ENCODE results near the gene SH2D3A. TPM values are rescaled to one million over a fixed set of nuclear protein-coding genes. Genes with fewer than 3 reads are reported as not detected.

The SH2D3A gene
- total and polyA plus RNA-seq, 2 of the 8 experiments (the other 6 are each of a cell fraction or from before 2014, with no cell fraction given) = 14.5 to 22.1 TPM

DNA sequence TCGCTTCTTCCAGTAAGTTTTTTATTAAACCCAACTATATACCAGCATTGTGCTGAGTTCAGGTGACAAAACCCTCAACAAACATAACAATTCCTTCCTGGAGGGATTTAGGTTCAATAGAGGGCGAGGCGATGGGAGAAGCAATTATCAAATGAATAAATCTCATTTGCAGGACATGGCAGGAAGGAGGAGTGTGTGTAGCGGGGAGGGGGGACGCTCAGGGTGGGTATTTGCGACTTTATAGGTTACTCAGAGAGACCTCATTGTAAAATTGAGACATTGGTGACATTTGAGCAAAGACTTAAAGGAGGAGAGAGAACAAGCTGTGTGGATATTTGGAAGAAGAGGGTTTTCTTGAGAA lies 50.6 kb downstream of the SH2D3A start:
- H4K91ac ChIP-seq (replicated peaks; ENCODE audit: insufficient read length, low read length) = no peak overlapping the region
- POLR2A ChIA-PET (ENCODE audit: partially characterized antibody) = no interaction called here

More for the DNA sequence above, 50.6 kb downstream of the SH2D3A start:
- H3K4me2 ChIP-seq (ENCODE audit: insufficient read depth in 1 of 2, low read depth in 2 of 2, low read length in 2 of 2) = no peak overlapping the region
- peaks cover 0 to 6% of the 10 kb centered on the region in 2 experiments for H4K20me1 ChIP-seq (replicated peaks in 1 of 2; ENCODE audit: control insufficient read depth in 1 of 2, insufficient read depth in 2 of 2, low read length in 2 of 2)
- H3K23ac ChIP-seq (ENCODE audit: insufficient read length) = no peak overlapping the region
- no peak overlapping the region for H2BK12ac ChIP-seq (ENCODE audit: low read depth, low read length)
- H3K27me3 ChIP-seq (replicated peaks in 1 of 4; ENCODE audit: control insufficient read depth in 3 of 4, extremely low read depth in 1 of 4, insufficient read depth in 3 of 4, low read length in 3 of 4) = peaks cover 0 to 4% (median 3%) of the 10 kb centered on the region in 4 experiments; a peak in 4 of 7 replicates
- no peak overlapping the region for H3K18ac ChIP-seq (ENCODE audit: extremely low read depth, low read length)
- no peak overlapping the region for H3K4ac ChIP-seq (replicated peaks; ENCODE audit: insufficient read length, low read depth, low read length)
- H3K9ac ChIP-seq (replicated peaks in 1 of 4; ENCODE audit: extremely low read depth in 1 of 4, low read depth in 3 of 4, low read length in 3 of 4) = no peak overlapping the region
- no peaks in the 10 kb centered on the region; a peak in 1 of 4 replicates for H3K79me2 ChIP-seq (ENCODE audit: control insufficient read depth in 1 of 2, insufficient read depth in 2 of 2, low read length in 2 of 2)
- no peak overlapping the region for H4K5ac ChIP-seq (ENCODE audit: insufficient read length, low read depth, low read length)
- no peak for DNase-seq (ENCODE audit: low read depth in 1 of 2, low spot score in 2 of 2)
- H3K27ac ChIP-seq (ENCODE audit: low read depth, low read length) = no peak overlapping the region
- H3K14ac ChIP-seq (ENCODE audit: insufficient read length) = no peak overlapping the region
- no peak overlapping the region for H4K8ac ChIP-seq (ENCODE audit: extremely low read depth, insufficient read depth, low read length)
- no peak overlapping the region for H2BK15ac ChIP-seq (ENCODE audit: low read length)
- CTCF ChIA-PET (ENCODE audit: partially characterized antibody) = interaction anchor here (1.2 to 1.5 kb wide), 2 partner anchors 14 to 55 kb away, joined by 4 to 5 read pairs; no protein-coding TSS in a partner anchor
- no peak overlapping the region for H2BK120ac ChIP-seq (replicated peaks; ENCODE audit: low read depth, low read length)
- no peaks in the 10 kb centered on the region for H3K9me3 ChIP-seq (ENCODE audit: insufficient read depth in 2 of 2, low read depth in 1 of 2, low read length in 1 of 2)
- H2AK5ac ChIP-seq (ENCODE audit: low read depth, low read length) = no peak overlapping the region
- TF ChIP-seq JUND (IDR thresholded peaks at IDR 0.05; ENCODE audit: low read length) = no peak
- TF ChIP-seq HDAC6 (IDR thresholded peaks at IDR 0.05; ENCODE audit: low read depth, low read length) = no peak
- TF ChIP-seq RAD21 (IDR thresholded peaks at IDR 0.05 in 1 of 2, conservative IDR thresholded peaks at IDR 0.05 in 1 of 2; ENCODE audit: low read depth in 2 of 2, low read length in 2 of 2) = no peak
- no peak for TF ChIP-seq RFX5 (IDR thresholded peaks at IDR 0.05; ENCODE audit: borderline replicate concordance, low read depth, low read length)
- no peak for TF ChIP-seq SUZ12 (IDR thresholded peaks at IDR 0.05; ENCODE audit: low read length)
- no peak for TF ChIP-seq EZH2 (IDR thresholded peaks at IDR 0.05; ENCODE audit: low read depth, low read length, severe bottlenecking)
- no peak for TF ChIP-seq SIX5 (IDR thresholded peaks at IDR 0.05; ENCODE audit: low read depth, low read length)
- no peak for TF ChIP-seq TEAD4 (IDR thresholded peaks at IDR 0.05; ENCODE audit: low read depth, low read length)
- no peak for TF ChIP-seq RBBP5 (IDR thresholded peaks at IDR 0.05; ENCODE audit: borderline replicate concordance, low read depth, low read length)
- TF ChIP-seq TAF7 (optimal IDR thresholded peaks at IDR 0.05; ENCODE audit: borderline replicate concordance, low read depth, low read length) = no peak
- H3K36me3 ChIP-seq (ENCODE audit: control insufficient read depth in 2 of 4, insufficient read depth in 4 of 4, low read length in 3 of 4) = no peaks in the 10 kb centered on the region; a peak in 1 of 8 replicates
- no peak overlapping the region for H3K56ac ChIP-seq (replicated peaks; ENCODE audit: insufficient read length, low read depth, low read length)
- no peak overlapping the region for H2BK20ac ChIP-seq (ENCODE audit: low read length)
- 58% methylated on average over 6 of the region's 6 CpGs; no CpG with 5 or more reads in 1 of the 2 experiments for WGBS, 2 experiments (ENCODE audit: extremely low coverage in 1 of 2, insufficient coverage in 1 of 2, insufficient read length in 1 of 2, insufficient replicate concordance in 2 of 2, low coverage in 1 of 2, low lambda C conversion rate in 2 of 2, missing lambda C conversion rate in 1 of 2)
- no peak for FAIRE-seq
- no peaks in the 10 kb centered on the region for H3K79me1 ChIP-seq (ENCODE audit: low read depth, low read length)
- no peak overlapping the region for H3K4me3 ChIP-seq (ENCODE audit: extremely low read depth in 1 of 4, insufficient read depth in 2 of 4, low read depth in 3 of 4, low read length in 4 of 4)
- no peak overlapping the region for H2BK5ac ChIP-seq (ENCODE audit: low read depth, low read length)
- no peak overlapping the region for H2AFZ ChIP-seq (ENCODE audit: low read length)
- H3K4me1 ChIP-seq (replicated peaks in 1 of 4; ENCODE audit: control insufficient read depth in 3 of 4, insufficient read depth in 4 of 4, low read length in 3 of 4) = peaks cover 0 to 11% (median 4%) of the 10 kb centered on the region in 4 experiments; a peak in 4 of 7 replicates
- H3K23me2 ChIP-seq (ENCODE audit: low read depth, low read length) = peaks cover 10% of the 10 kb centered on the region

All from H1 (cell line).